NK-92 treated with Interleukin-12 subunit alpha and Interleukin-12 subunit beta, amount 100 ng/mL, for 24 hours (cell line): ENCODE measurements around the gene BHLHE40.

Experiments
- DNase-seq: peaks from one replicate; lab custom pipeline; 2025; lab: John Stamatoyannopoulos, UW

The BHLHE40 gene

GRCh38 chr3:4979428-4980228 is at the start of gene BHLHE40:
BHLHE40 (plus strand) TSS chr3:4979437; CDS start chr3:4979719, 282 bp downstream.
- no peak for DNase-seq

- no peak for DNase-seq
Measured at GRCh38 chr3:4930501-4930900, 48.7 kb upstream of the BHLHE40 start.

- no peak for DNase-seq
Measured at GRCh38 chr3:4934050-4934449, 45.2 kb upstream of the BHLHE40 start.

- peak; percentile 1 for DNase-seq
Measured at GRCh38 chr3:4935347-4935746, 43.9 kb upstream of the BHLHE40 start.

- no peak for DNase-seq
Measured at GRCh38 chr3:4936982-4937614, 42.1 kb upstream of the BHLHE40 start.

GRCh38 chr3:4938281-4938982 is 40.8 kb upstream of the BHLHE40 start:
- no peak for DNase-seq

GRCh38 chr3:4939276-4939675 is 40.0 kb upstream of the BHLHE40 start:
- no peak for DNase-seq

- DNase-seq, result no peak
Measured at GRCh38 chr3:4940985-4941384, 38.3 kb upstream of the BHLHE40 start.

- DNase-seq, result no peak
Measured at GRCh38 chr3:4943549-4943948, 35.7 kb upstream of the BHLHE40 start.

GRCh38 chr3:4945324-4945723 is 33.9 kb upstream of the BHLHE40 start:
- DNase-seq, result no peak

- no peak for DNase-seq
Measured at GRCh38 chr3:4947028-4947427, 32.2 kb upstream of the BHLHE40 start.

GRCh38 chr3:4948395-4948794 is 30.8 kb upstream of the BHLHE40 start:
- DNase-seq, result no peak

- no peak for DNase-seq
Measured at GRCh38 chr3:4949004-4949403, 30.2 kb upstream of the BHLHE40 start.

- DNase-seq, result no peak
Measured at GRCh38 chr3:4949659-4950058, 29.6 kb upstream of the BHLHE40 start.

GRCh38 chr3:4950351-4950784 is 28.9 kb upstream of the BHLHE40 start:
- no peak for DNase-seq

- DNase-seq, result no peak
Measured at GRCh38 chr3:4950948-4951347, 28.3 kb upstream of the BHLHE40 start.

GRCh38 chr3:4953119-4953518 is 26.1 kb upstream of the BHLHE40 start:
- no peak for DNase-seq

GRCh38 chr3:4954256-4955000 is 24.8 kb upstream of the BHLHE40 start:
- no peak for DNase-seq

- no peak for DNase-seq
Measured at GRCh38 chr3:4956099-4956498, 23.1 kb upstream of the BHLHE40 start.

GRCh38 chr3:4956738-4957137 is 22.5 kb upstream of the BHLHE40 start:
- no peak for DNase-seq

- DNase-seq, result no peak
Measured at GRCh38 chr3:4957978-4958377, 21.3 kb upstream of the BHLHE40 start.

GRCh38 chr3:4959180-4959579 is 20.1 kb upstream of the BHLHE40 start:
- DNase-seq, result no peak
